HG02798 (cell line): ENCODE data around the gene MAB21L2.

Experiments used
- ATAC-seq: cut with Tn5 transposase; IDR thresholded peaks from one replicate; pipeline ENCODE4 v1.9.1; 2021; ENCODE audit warnings: mild to moderate bottlenecking; ENCODE audit not compliant: unreplicated experiment, poor library complexity

MAB21L2 gene

DNA sequence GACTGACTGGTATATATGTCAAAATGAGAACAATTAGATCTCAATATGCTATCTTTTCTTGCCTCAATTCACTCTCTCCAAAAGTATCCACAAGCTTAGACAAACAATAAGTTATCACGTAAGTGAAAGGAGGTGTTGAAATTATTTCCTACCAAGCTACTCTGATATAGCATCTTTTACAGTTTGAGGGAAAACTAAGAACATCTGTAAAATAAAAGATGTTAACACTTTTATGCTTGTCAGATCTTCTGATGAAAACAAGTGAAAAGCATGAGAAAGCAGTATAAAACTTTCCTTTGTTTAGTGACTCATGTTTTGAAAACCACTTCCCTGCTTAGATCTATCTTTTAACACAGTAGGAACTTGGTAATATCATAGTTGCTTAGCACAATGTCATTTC lies 8.4 kb upstream of the MAB21L2 start:
- no peak for ATAC-seq

- ATAC-seq = no peak
Observed at GRCh38 chr4:150574678-150575077, 7.3 kb upstream of the MAB21L2 start.

DNA sequence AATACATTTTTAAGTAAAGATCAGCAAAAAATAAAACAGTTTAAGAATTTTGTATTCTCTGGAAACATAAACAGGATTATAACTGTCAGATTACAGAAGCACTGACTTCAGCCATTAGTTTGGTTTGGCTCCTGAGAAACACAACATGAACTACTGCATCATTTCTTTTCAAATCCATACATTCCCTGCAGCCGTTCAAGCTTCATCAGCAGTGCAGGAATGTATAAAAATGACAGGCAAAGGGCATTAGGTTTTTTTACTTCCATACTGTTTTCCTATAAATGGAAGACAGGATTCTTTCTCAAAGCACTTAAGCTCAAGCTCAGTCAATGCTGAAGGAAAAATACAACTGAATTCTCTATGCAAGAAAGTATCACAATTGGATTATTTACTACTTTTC lies 4.2 kb upstream of the MAB21L2 start:
- no peak for ATAC-seq

GRCh38 chr4:150578745-150579501 lies 3.0 kb upstream of the MAB21L2 start:
- no peak for ATAC-seq

GRCh38 chr4:150579551-150580234 lies 2.3 kb upstream of the MAB21L2 start:
- ATAC-seq = no peak

- ATAC-seq = no peak
Observed at GRCh38 chr4:150580306-150580705, 1.6 kb upstream of the MAB21L2 start.

DNA sequence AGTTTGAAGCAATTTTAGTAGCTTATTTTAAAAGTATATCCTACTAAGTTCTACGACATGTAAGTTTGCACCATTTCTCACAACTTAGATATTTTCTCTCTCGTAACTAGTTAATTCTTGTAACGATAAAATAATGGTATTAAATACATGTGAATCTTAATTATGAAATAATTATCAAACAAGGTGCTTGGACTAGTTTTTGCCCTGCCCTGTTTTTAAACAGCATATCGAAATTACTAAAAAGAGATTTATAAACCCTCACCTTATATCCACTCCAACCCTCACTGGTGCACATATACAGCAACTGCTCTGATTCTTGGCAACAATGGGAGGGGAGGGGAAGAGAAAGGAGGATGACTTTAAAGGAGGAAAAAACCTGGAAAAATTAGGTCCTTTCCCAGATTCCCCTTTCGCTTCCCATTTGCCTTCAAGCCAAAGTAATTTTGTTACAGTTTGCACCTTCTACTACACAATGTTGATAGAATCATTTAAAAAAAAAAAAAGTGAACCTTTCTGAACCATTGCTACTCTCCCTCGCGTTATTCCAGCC lies 820 bp upstream of the MAB21L2 start:
- ATAC-seq = no peak

DNA sequence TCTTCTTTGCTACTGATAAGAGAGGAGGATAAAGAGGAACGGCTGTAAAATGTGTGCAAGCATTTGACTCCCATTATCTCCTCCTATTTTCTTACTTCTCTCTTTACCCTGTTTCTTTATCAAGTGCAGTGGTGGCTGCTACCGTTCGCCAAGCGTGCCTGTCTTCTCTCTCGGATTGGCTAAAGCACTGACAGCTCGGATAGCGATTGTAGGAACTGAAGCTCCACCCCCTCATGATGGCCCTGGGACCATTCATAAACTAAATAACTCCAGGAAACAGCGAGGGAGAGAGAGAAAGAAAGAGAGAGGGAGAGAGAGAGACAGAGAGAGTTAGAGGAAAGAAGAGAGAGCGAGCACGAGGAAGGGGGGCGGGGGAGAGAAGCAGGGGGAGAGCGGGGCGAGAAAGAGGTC lies 305 bp upstream of the MAB21L2 start:
- ATAC-seq = no peak

GRCh38 chr4:150582873-150583286 lies 929 bp downstream of the MAB21L2 start:
- ATAC-seq = no peak

GRCh38 chr4:150583287-150584110 lies 1.5 kb downstream of the MAB21L2 start:
- ATAC-seq = no peak

DNA sequence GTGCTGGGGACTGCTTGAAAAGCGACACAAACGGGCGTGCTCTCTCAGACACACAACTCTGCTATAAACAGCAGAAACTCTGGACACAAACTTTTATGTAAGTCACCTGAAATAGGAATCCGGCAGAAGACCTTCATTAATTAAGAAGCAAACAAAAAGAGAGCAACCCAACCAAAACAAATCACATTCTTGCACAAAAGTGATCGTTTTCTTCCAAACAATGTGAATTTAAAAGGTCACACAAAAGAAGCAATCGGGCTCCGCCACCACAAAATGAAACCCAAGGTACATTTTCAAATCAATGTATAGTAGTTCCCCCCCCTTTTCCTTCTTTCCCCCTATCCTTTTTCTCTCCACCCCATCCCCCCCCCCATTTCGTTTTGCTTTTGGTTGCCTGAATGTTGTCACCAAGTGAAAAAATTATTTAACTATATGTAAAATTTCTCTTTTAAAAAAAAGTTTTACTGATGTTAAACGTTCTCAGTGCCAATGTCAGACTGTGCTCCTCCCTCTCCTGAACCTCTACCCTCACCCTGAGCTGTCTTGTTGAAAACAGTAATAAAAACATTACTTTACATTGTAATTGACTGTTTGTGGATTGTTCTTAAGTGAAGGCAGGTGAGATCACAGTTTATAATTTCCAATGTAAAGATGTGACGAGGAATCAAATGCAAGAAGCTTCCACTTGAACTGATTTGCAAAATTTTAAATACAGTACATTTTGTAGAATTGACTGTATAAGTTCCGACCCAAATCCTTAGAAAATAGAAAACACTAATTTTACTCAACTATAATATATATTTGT lies 2.4 kb downstream of the MAB21L2 start:
- no peak for ATAC-seq

DNA sequence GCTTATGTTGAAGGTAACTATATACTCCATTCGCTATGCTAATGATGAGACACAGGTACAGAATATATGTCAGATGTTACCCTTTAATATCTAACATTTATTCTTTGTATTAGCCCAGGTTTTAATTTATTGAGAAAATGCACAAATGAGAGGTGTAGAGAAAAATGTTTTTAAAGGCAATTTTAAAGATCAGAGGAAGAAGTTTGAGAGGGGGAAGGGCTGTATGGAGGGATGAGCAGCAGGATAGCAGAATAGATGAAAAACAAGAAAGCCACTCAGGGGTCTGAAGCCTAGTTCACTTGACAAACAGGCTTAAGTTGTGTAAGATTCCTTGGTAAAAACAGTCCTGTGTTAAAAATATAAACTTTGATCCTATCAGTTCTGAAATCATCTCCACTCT lies 3.7 kb downstream of the MAB21L2 start:
- no peak for ATAC-seq

- ATAC-seq = no peak
Observed at GRCh38 chr4:150586162-150586810, 4.3 kb downstream of the MAB21L2 start.

DNA sequence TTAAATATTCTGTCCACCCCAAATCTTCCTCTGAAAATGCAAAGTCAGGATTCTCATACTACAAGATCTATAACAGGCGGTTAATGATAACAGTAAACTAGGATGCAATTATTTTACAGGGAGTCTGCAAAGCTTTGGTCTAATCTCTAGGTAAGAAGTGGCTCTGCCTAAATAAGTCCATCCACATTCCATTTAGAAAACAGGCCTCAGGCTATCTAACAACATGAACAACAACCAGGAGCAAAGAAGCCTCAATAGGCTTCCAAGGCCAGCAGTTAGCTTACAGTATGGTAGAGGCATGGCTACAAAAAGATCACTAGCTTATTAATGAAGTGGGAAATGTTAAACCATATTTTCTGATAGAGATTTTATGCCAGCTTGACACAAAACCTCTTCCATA lies 6.4 kb downstream of the MAB21L2 start:
- ATAC-seq = no peak

GRCh38 chr4:150589157-150589556 lies 7.2 kb downstream of the MAB21L2 start:
- ATAC-seq = no peak

DNA sequence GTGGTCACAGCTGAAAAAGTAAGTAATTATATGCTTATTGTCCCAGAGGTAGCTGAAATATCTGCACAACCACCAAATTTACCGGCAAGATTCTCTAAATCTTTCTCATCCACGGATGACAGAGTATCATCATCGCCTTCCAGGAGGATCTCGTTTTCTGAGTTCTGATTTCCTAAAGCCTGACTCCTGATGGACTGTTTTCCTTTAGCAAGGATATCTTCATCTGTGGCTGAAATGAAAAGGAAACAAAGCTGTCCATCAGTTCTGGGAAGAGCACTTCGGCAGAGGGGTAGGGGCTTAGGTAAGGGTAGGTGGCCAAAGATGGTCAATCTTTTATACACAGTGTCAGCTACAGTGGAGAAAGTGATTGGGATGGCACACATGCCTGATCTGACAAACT lies 8.7 kb downstream of the MAB21L2 start:
- ATAC-seq = no peak

GRCh38 chr4:150591406-150591805 lies 9.5 kb downstream of the MAB21L2 start:
- ATAC-seq = no peak

GRCh38 chr4:150591904-150592303 lies 10.0 kb downstream of the MAB21L2 start:
- ATAC-seq = no peak

GRCh38 chr4:150593996-150594395 lies 12.0 kb downstream of the MAB21L2 start:
- no peak for ATAC-seq

GRCh38 chr4:150598909-150599308 lies 17.0 kb downstream of the MAB21L2 start:
- no peak for ATAC-seq
